Progenitor cell of endocrine pancreas (in vitro differentiated cells): ENCODE data around the gene KCNIP4. TPM values are rescaled to one million over a fixed set of nuclear protein-coding genes. Genes with fewer than 3 reads are reported as not detected.

Experiments used
- DNase-seq: peaks from one replicate; pipeline ENCODE4 v3.0.0; 2021; ENCODE audit warnings: low spot score; ENCODE audit not compliant: unreplicated experiment
- H3K27ac Mint-ChIP-seq: 2 replicates; pipeline ENCODE4 v1.8.0; 2021; ENCODE audit warnings: mild to moderate bottlenecking, moderate library complexity, mixed read lengths
- H3K27me3 Mint-ChIP-seq: 2 replicates; pipeline ENCODE4 v1.8.0; 2021; ENCODE audit warnings: mixed read lengths
- H3K36me3 Mint-ChIP-seq: 2 replicates; pipeline ENCODE4 v1.8.0; 2022; ENCODE audit warnings: mixed read lengths; ENCODE audit not compliant: insufficient read depth
- H3K4me1 Mint-ChIP-seq: 2 replicates; pipeline ENCODE4 v1.8.0; 2021; ENCODE audit warnings: low read depth, mixed read lengths
- H3K4me3 Mint-ChIP-seq: 2 replicates; pipeline ENCODE4 v1.8.0; 2021; ENCODE audit warnings: low read depth, mild to moderate bottlenecking, moderate library complexity, mixed read lengths
- H3K9me3 Mint-ChIP-seq: 2 replicates; pipeline ENCODE4 v1.8.0; 2021; ENCODE audit warnings: low read depth, mixed read lengths
- CTCF ChIP-seq: fragments of 200-600 bp; sonication (generic); IDR thresholded peaks from one replicate; pipeline ENCODE4 v1.5.0; 2021; ENCODE audit warnings: antibody characterized with exemption, mild to moderate bottlenecking; ENCODE audit not compliant: unreplicated experiment
- total RNA-seq: library from RNA; stranded (reverse); gene quantifications from 2 replicates; pipeline ENCODE4 v1.2.1, GENCODE V29; 2021

The KCNIP4 gene
- total RNA-seq, 1 donor from 2014 or later: 0.43 TPM

- Mint-ChIP-seq H3K4me3 (no peak overlapping the region), H3K9me3 (no peaks in the 10 kb centered on the region), H3K27ac (no peak overlapping the region), H3K36me3 (no peaks in the 10 kb centered on the region), H3K27me3 (no peaks in the 10 kb centered on the region), H3K4me1 (peaks cover 3% of the 10 kb centered on the region)
- DNase-seq: no peak
- no peak for TF ChIP-seq CTCF
Observed at GRCh38 chr4:21126014-21126512, 822.5 kb downstream of the KCNIP4 start.

- Mint-ChIP-seq H3K27ac (no peak overlapping the region), H3K4me1 (no peaks in the 10 kb centered on the region), H3K36me3 (no peaks in the 10 kb centered on the region), H3K4me3 (no peak overlapping the region), H3K27me3 (peaks cover 3% of the 10 kb centered on the region), H3K9me3 (no peaks in the 10 kb centered on the region)
- no peak for DNase-seq
- TF ChIP-seq CTCF: no peak
Observed at GRCh38 chr4:21118301-21118700, 830.3 kb downstream of the KCNIP4 start.

GRCh38 chr4:21117541-21118180, 830.9 kb downstream of the KCNIP4 start:
- Mint-ChIP-seq H3K4me1 (no peaks in the 10 kb centered on the region), H3K27ac (no peak overlapping the region), H3K27me3 (peaks cover 3% of the 10 kb centered on the region), H3K36me3 (no peaks in the 10 kb centered on the region), H3K9me3 (no peaks in the 10 kb centered on the region), H3K4me3 (no peak overlapping the region)
- DNase-seq: no peak
- no peak for TF ChIP-seq CTCF

- no peak for TF ChIP-seq CTCF
- H3K27me3 Mint-ChIP-seq: no peaks in the 10 kb centered on the region
- no peaks in the 10 kb centered on the region for H3K4me1 Mint-ChIP-seq
- H3K9me3 Mint-ChIP-seq: peaks cover 4% of the 10 kb centered on the region
- H3K27ac Mint-ChIP-seq: no peak overlapping the region
- no peak for DNase-seq
- H3K4me3 Mint-ChIP-seq: no peak overlapping the region
- H3K36me3 Mint-ChIP-seq: no peaks in the 10 kb centered on the region
Observed at GRCh38 chr4:21113496-21114223, 834.9 kb downstream of the KCNIP4 start.

GRCh38 chr4:21102667-21103066, 845.9 kb downstream of the KCNIP4 start:
- H3K4me1 Mint-ChIP-seq: no peaks in the 10 kb centered on the region
- H3K4me3 Mint-ChIP-seq: no peak overlapping the region
- H3K27me3 Mint-ChIP-seq: no peaks in the 10 kb centered on the region
- TF ChIP-seq CTCF: no peak
- H3K9me3 Mint-ChIP-seq: peaks cover 13% of the 10 kb centered on the region
- DNase-seq: no peak
- no peaks in the 10 kb centered on the region for H3K36me3 Mint-ChIP-seq
- no peak overlapping the region for H3K27ac Mint-ChIP-seq
